HepG2 (cell line): ENCODE data around the gene C22orf31. TPM values are rescaled to one million over a fixed set of nuclear protein-coding genes. Genes with fewer than 3 reads are reported as not detected.

Experiments used
- HNF4A ChIP-seq: sonication (generic); formaldehyde crosslinking; IDR thresholded peaks from 2 replicates; pipeline ENCODE4 v1.4.0; 2020; ENCODE audit warnings: missing genetic modification reagents
- NFKBIZ ChIP-seq: IDR thresholded peaks from 2 replicates; pipeline ENCODE4 v1.6.1; 2018; ENCODE audit warnings: missing genetic modification reagents, missing compliant biosample characterization
- NR2C2 ChIP-seq: sonication (generic); formaldehyde crosslinking; IDR thresholded peaks from 2 replicates; pipeline ENCODE4 v1.4.0; 2020; ENCODE audit warnings: missing genetic modification reagents, mild to moderate bottlenecking, moderate library complexity, borderline replicate concordance
- PCBP2 ChIP-seq: fragments of 200-400 bp; formaldehyde crosslinking; optimal IDR thresholded peaks from 2 replicates; pipeline ENCODE3; 2018; ENCODE audit warnings: low read length, low read depth; ENCODE audit not compliant: poor library complexity, severe bottlenecking
- SMYD3 ChIP-seq: sonication (generic); formaldehyde crosslinking; IDR thresholded peaks from 2 replicates; pipeline ENCODE4 v1.8.1; 2023; ENCODE audit warnings: mild to moderate bottlenecking, missing genetic modification reagents
- ZBTB38 ChIP-seq: sonication (generic); formaldehyde crosslinking; IDR thresholded peaks from 2 replicates; pipeline ENCODE4 v1.5.1; 2020; ENCODE audit warnings: mild to moderate bottlenecking, missing genetic modification reagents
- ZNF605 ChIP-seq: sonication (generic); formaldehyde crosslinking; IDR thresholded peaks from 2 replicates; pipeline ENCODE4 v1.8.0; 2022; ENCODE audit warnings: mild to moderate bottlenecking, missing genetic modification reagents
- polyA plus RNA-seq, 8 experiments: library from polyadenylated mRNA; depleted of rRNA in 3 of 8; stranded (reverse) in 7 of 8; unstranded in 1 of 8; fragments of >200 nt; fragmentation: Illumina TruSeq in 4 of 8; extraction: Trizol in 4 of 8; gene quantifications; 2 replicates each; pipeline versions ENCODE4 v1.2.1 to v1.2.3, GENCODE V29; 2011 to 2016; ENCODE audit warnings: low read depth in 4 of 8, missing spikeins in 1 of 8, mixed read lengths in 1 of 8; ENCODE audit not compliant: insufficient read depth in 1 of 8
- total RNA-seq, 5 experiments: library from RNA; depleted of rRNA; stranded (reverse); fragments of >200 nt; fragmentation: Illumina TruSeq; extraction: Trizol; gene quantifications; 2 replicates each; pipeline ENCODE4 v1.2.3, GENCODE V29; 2016; ENCODE audit warnings: low read depth in 1 of 5
- TF ChIP-seq, protein P1 (sequence below): sonication (generic); IDR thresholded peaks from 2 replicates; pipeline ENCODE4 v1.6.1; 2016; ENCODE audit warnings: low read depth, borderline replicate concordance
- TF ChIP-seq, protein P2 (sequence below): sonication (generic); formaldehyde crosslinking; IDR thresholded peaks from 2 replicates; pipeline ENCODE4 v1.4.0; 2020; ENCODE audit warnings: missing genetic modification reagents
- TF ChIP-seq, protein P3 (sequence below), 2 experiments: sonication (generic) in 1 of 2; formaldehyde crosslinking in 1 of 2; IDR thresholded peaks; 2 replicates each; pipeline versions ENCODE4 v1.4.0 to v1.6.1; 2016 to 2020; ENCODE audit warnings: borderline replicate concordance in 1 of 2, low read depth in 1 of 2, mild to moderate bottlenecking in 1 of 2, missing genetic modification reagents in 1 of 2

Gene C22orf31
- total and polyA plus RNA-seq, 2 of the 13 experiments (the other 11 are each of a cell fraction or from before 2014, with no cell fraction given) = not detected

DNA sequence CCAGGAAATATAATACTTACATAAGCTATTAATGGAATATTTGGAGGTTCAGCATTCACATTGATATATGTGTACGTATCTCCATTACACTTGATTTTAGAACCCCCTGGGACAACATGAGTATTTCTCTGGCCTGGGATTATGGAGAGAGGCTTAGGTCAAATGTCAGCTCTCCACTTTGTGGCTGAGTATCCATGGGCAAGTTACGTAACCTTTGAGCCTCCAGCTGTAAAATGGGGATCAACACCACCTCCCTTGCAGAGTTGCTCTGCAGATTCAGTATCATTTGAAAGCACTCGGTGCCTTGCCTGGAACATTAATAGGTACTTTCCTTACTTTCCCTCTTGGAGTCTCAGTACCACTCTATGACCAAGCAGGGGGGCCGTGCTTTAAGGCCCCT, 33.2 kb downstream of the C22orf31 start (continued):
- TF ChIP-seq NR2C2 (CRISPR knock-in tag) (peak; percentile 45; the same call in 1 of the 2 replicates), HNF4A (CRISPR knock-in tag) (peak; percentile 43; the same call in 1 of the 2 replicates), NFKBIZ (CRISPR knock-in tag) (no peak), ZBTB38 (CRISPR knock-in tag) (0 out of 2 replicates have a peak, but pooled peaks have one; percentile 27), SMYD3 (no peak), PCBP2 (no peak), ZNF605 (CRISPR knock-in tag) (0 out of 2 replicates have a peak, but pooled peaks have one; percentile 46)
- TF ChIP-seq, protein P1, sequence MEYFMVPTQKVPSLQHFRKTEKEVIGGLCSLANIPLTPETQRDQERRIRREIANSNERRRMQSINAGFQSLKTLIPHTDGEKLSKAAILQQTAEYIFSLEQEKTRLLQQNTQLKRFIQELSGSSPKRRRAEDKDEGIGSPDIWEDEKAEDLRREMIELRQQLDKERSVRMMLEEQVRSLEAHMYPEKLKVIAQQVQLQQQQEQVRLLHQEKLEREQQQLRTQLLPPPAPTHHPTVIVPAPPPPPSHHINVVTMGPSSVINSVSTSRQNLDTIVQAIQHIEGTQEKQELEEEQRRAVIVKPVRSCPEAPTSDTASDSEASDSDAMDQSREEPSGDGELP = peak; percentile 68; the same call in 1 of the 2 replicates
- TF ChIP-seq, protein P2, sequence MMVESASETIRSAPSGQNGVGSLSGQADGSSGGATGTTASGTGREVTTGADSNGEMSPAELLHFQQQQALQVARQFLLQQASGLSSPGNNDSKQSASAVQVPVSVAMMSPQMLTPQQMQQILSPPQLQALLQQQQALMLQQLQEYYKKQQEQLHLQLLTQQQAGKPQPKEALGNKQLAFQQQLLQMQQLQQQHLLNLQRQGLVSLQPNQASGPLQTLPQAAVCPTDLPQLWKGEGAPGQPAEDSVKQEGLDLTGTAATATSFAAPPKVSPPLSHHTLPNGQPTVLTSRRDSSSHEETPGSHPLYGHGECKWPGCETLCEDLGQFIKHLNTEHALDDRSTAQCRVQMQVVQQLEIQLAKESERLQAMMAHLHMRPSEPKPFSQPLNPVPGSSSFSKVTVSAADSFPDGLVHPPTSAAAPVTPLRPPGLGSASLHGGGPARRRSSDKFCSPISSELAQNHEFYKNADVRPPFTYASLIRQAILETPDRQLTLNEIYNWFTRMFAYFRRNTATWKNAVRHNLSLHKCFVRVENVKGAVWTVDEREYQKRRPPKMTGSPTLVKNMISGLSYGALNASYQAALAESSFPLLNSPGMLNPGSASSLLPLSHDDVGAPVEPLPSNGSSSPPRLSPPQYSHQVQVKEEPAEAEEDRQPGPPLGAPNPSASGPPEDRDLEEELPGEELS (CRISPR knock-in tag) = peak; percentile 16; the same call in 1 of the 2 replicates
- TF ChIP-seq, protein P3, sequence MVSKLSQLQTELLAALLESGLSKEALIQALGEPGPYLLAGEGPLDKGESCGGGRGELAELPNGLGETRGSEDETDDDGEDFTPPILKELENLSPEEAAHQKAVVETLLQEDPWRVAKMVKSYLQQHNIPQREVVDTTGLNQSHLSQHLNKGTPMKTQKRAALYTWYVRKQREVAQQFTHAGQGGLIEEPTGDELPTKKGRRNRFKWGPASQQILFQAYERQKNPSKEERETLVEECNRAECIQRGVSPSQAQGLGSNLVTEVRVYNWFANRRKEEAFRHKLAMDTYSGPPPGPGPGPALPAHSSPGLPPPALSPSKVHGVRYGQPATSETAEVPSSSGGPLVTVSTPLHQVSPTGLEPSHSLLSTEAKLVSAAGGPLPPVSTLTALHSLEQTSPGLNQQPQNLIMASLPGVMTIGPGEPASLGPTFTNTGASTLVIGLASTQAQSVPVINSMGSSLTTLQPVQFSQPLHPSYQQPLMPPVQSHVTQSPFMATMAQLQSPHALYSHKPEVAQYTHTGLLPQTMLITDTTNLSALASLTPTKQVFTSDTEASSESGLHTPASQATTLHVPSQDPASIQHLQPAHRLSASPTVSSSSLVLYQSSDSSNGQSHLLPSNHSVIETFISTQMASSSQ (IDR thresholded peaks at IDR 0.05; ENCODE audit: low read depth) = peak; percentile 33; the same call in 1 of the 2 replicates
- TF ChIP-seq, protein P3 (CRISPR knock-in tag; IDR thresholded peaks at IDR 0.05; ENCODE audit: borderline replicate concordance) = no peak
- TF ChIP-seq, all 625 proteins: peak for 14
